ENCODE measurements around the gene ZFP1. TPM values are rescaled to one million over a fixed set of nuclear protein-coding genes. Genes with fewer than 3 reads are reported as not detected.

ZFP1 gene
- total RNA-seq, 1 experiment from 2014 or later = 15.3 TPM

- H3K56ac ChIP-seq (ENCODE audit: insufficient read length, low read depth, low read length) = no peak overlapping the region
- no peak overlapping the region for H3K18ac ChIP-seq (ENCODE audit: insufficient read length, low read depth, low read length)
- H2BK15ac ChIP-seq (ENCODE audit: low read depth, low read length) = no peak overlapping the region
- no peak overlapping the region for H4K8ac ChIP-seq (replicated peaks; ENCODE audit: insufficient read length, low read depth, low read length)
- no peaks in the 10 kb centered on the region for H3K79me1 ChIP-seq (ENCODE audit: insufficient read depth, low read depth, low read length, poor library complexity, severe bottlenecking)
- H3K4ac ChIP-seq (ENCODE audit: low read depth, low read length) = no peak overlapping the region
- H2AK5ac ChIP-seq (ENCODE audit: insufficient read length, low read length) = no peak overlapping the region
- H3T11ph ChIP-seq (ENCODE audit: low read length) = no peak overlapping the region
- peaks cover 21 to 28% (median 26%) of the 10 kb centered on the region in 3 experiments; a peak in 6 of 7 replicates for H3K36me3 Mint-ChIP-seq (ENCODE audit: insufficient read depth in 1 of 3, low read depth in 3 of 3)
- H2BK120ac ChIP-seq (ENCODE audit: low read depth, low read length, poor library complexity, severe bottlenecking) = no peak overlapping the region
- 0 out of 2 replicates have a peak, but pooled peaks cover 1% of the 10 kb centered on the region for H3K79me2 ChIP-seq (ENCODE audit: insufficient read depth, low read length)
- no peak overlapping the region; a peak in 1 of 5 replicates for H3K4me3 Mint-ChIP-seq
- no peak for TF ChIP-seq CTCF (conservative IDR thresholded peaks at IDR 0.05)
- no peak overlapping the region for H2BK20ac ChIP-seq (ENCODE audit: low read depth, low read length, poor library complexity, severe bottlenecking)
- H3K27me3 ChIP-seq (ENCODE audit: insufficient read depth, low read length) = no peaks in the 10 kb centered on the region
- H3K9me3 Mint-ChIP-seq = no peaks in the 10 kb centered on the region; a peak in 1 of 5 replicates
- no peak overlapping the region for H2BK12ac ChIP-seq (ENCODE audit: insufficient read length, low read depth, low read length)
- H3K9me3 ChIP-seq (ENCODE audit: control insufficient read depth, low read depth, low read length) = no peaks in the 10 kb centered on the region
- H3K14ac ChIP-seq (ENCODE audit: insufficient read depth, low read length) = no peak overlapping the region
- peaks cover 49 to 50% of the 10 kb centered on the region in 2 experiments for H3K4me1 Mint-ChIP-seq
- H3K23me2 ChIP-seq (ENCODE audit: insufficient read length, low read depth, low read length, poor library complexity, severe bottlenecking) = no peaks in the 10 kb centered on the region
- H3K4me2 ChIP-seq (ENCODE audit: insufficient read depth, insufficient read length, low read length) = no peak overlapping the region
- no peaks in the 10 kb centered on the region; the same call in 1 of the 2 replicates for H3K27me3 Mint-ChIP-seq (ENCODE audit: low read depth)
- WGBS (ENCODE audit: extremely low coverage, insufficient read length, low lambda C conversion rate) = no CpG with 5 or more reads among the region's 3 CpGs
- H4K91ac ChIP-seq (ENCODE audit: insufficient read length, low read depth, low read length) = no peak overlapping the region
- H4K20me1 ChIP-seq (ENCODE audit: control insufficient read depth, insufficient read depth, insufficient read length) = peaks cover 3% of the 10 kb centered on the region
- no peak overlapping the region for H2BK5ac ChIP-seq (ENCODE audit: insufficient read length, low read length)
- peak overlapping the region in 2 of 3 experiments; percentile 39 to 78; a peak in 3 of 7 replicates for H3K27ac Mint-ChIP-seq
- H3K23ac ChIP-seq (ENCODE audit: insufficient read length, low read depth, low read length) = no peak overlapping the region
- no peak for DNase-seq
- H3K4me1 ChIP-seq (ENCODE audit: insufficient read depth, low read length) = peaks cover 17% of the 10 kb centered on the region; the same call in 1 of the 2 replicates
- H3K9ac ChIP-seq (ENCODE audit: extremely low read depth, insufficient read length, low read length) = no peak overlapping the region
- H3K27ac ChIP-seq (ENCODE audit: insufficient read length, low read depth, low read length) = no peak overlapping the region
- no peak overlapping the region for H4K5ac ChIP-seq (ENCODE audit: insufficient read length, low read depth, low read length)
- no peak overlapping the region for H2AFZ ChIP-seq (ENCODE audit: low read length)
Measured at GRCh38 chr16:75100603-75100990, 47.7 kb upstream of the ZFP1 start.
